ENCODE measurements around the gene PAX4. TPM values are rescaled to one million over a fixed set of nuclear protein-coding genes. Genes with fewer than 3 reads are reported as not detected.

The PAX4 gene
- total RNA-seq, 1 experiment from 2014 or later = not detected

- in situ Hi-C loops (cut with HindIII; ENCODE audit: low pct_unique_long_range_greater_than_20kb, low sequenced_read_pairs) = no loop called here
- no peak for DNase-seq (ENCODE audit: low read depth)
Observed at GRCh38 chr7:127635659-127636285, 17.8 kb upstream of the PAX4 start.

GRCh38 chr7:127632276-127632910, 14.5 kb upstream of the PAX4 start:
- in situ Hi-C loops (cut with HindIII; ENCODE audit: low pct_unique_long_range_greater_than_20kb, low sequenced_read_pairs) = no loop called here
- DNase-seq (ENCODE audit: low read depth) = no peak

- in situ Hi-C loops (cut with HindIII; ENCODE audit: low pct_unique_long_range_greater_than_20kb, low sequenced_read_pairs) = no loop called here
- DNase-seq (ENCODE audit: low read depth) = no peak
Observed at GRCh38 chr7:127629268-127629854, 11.4 kb upstream of the PAX4 start.

GRCh38 chr7:127628445-127628844, 10.5 kb upstream of the PAX4 start:
- DNase-seq (ENCODE audit: low read depth) = no peak
- in situ Hi-C loops (cut with HindIII; ENCODE audit: low pct_unique_long_range_greater_than_20kb, low sequenced_read_pairs) = no loop called here

- DNase-seq (ENCODE audit: low read depth) = no peak
- in situ Hi-C loops (cut with HindIII; ENCODE audit: low pct_unique_long_range_greater_than_20kb, low sequenced_read_pairs) = no loop called here
Observed at GRCh38 chr7:127625331-127625730, 7.4 kb upstream of the PAX4 start.

- no peak for DNase-seq (ENCODE audit: low read depth)
- in situ Hi-C loops (cut with HindIII; ENCODE audit: low pct_unique_long_range_greater_than_20kb, low sequenced_read_pairs) = no loop called here
Observed at GRCh38 chr7:127620406-127621233, 2.7 kb upstream of the PAX4 start.

- in situ Hi-C loops (cut with HindIII; ENCODE audit: low pct_unique_long_range_greater_than_20kb, low sequenced_read_pairs) = no loop called here
- no peak for DNase-seq (ENCODE audit: low read depth)
Observed at GRCh38 chr7:127619681-127620405, 1.9 kb upstream of the PAX4 start.

GRCh38 chr7:127618775-127619174, 833 bp upstream of the PAX4 start:
- in situ Hi-C loops (cut with HindIII; ENCODE audit: low pct_unique_long_range_greater_than_20kb, low sequenced_read_pairs) = no loop called here
- DNase-seq (ENCODE audit: low read depth) = no peak

- in situ Hi-C loops (cut with HindIII; ENCODE audit: low pct_unique_long_range_greater_than_20kb, low sequenced_read_pairs) = no loop called here
- DNase-seq (ENCODE audit: low read depth) = no peak
Observed at GRCh38 chr7:127616724-127617123, 1.2 kb downstream of the PAX4 start.

GRCh38 chr7:127612263-127612662, 5.7 kb downstream of the PAX4 start:
- DNase-seq (ENCODE audit: low read depth) = no peak
- in situ Hi-C loops (cut with HindIII; ENCODE audit: low pct_unique_long_range_greater_than_20kb, low sequenced_read_pairs) = no loop called here

GRCh38 chr7:127609297-127609696, 8.6 kb downstream of the PAX4 start:
- in situ Hi-C loops (cut with HindIII; ENCODE audit: low pct_unique_long_range_greater_than_20kb, low sequenced_read_pairs) = no loop called here
- no peak for DNase-seq (ENCODE audit: low read depth)

GRCh38 chr7:127608446-127608845, 9.5 kb downstream of the PAX4 start:
- no peak for DNase-seq (ENCODE audit: low read depth)
- in situ Hi-C loops (cut with HindIII; ENCODE audit: low pct_unique_long_range_greater_than_20kb, low sequenced_read_pairs) = no loop called here

GRCh38 chr7:127600885-127601284, 17.1 kb downstream of the PAX4 start:
- in situ Hi-C loops (cut with HindIII; ENCODE audit: low pct_unique_long_range_greater_than_20kb, low sequenced_read_pairs) = no loop called here
- no peak for DNase-seq (ENCODE audit: low read depth)

- in situ Hi-C loops (cut with HindIII; ENCODE audit: low pct_unique_long_range_greater_than_20kb, low sequenced_read_pairs) = no loop called here
- no peak for DNase-seq (ENCODE audit: low read depth)
Observed at GRCh38 chr7:127598318-127598717, 19.6 kb downstream of the PAX4 start.

- in situ Hi-C loops (cut with HindIII; ENCODE audit: low pct_unique_long_range_greater_than_20kb, low sequenced_read_pairs) = no loop called here
- no peak for DNase-seq (ENCODE audit: low read depth)
Observed at GRCh38 chr7:127595737-127596136, 22.2 kb downstream of the PAX4 start.

- in situ Hi-C loops (cut with HindIII; ENCODE audit: low pct_unique_long_range_greater_than_20kb, low sequenced_read_pairs) = no loop called here
- DNase-seq (ENCODE audit: low read depth) = no peak
Observed at GRCh38 chr7:127594490-127594889, 23.5 kb downstream of the PAX4 start.

- no peak for DNase-seq (ENCODE audit: low read depth)
- in situ Hi-C loops (cut with HindIII; ENCODE audit: low pct_unique_long_range_greater_than_20kb, low sequenced_read_pairs) = no loop called here
Observed at GRCh38 chr7:127592550-127592949, 25.4 kb downstream of the PAX4 start.

GRCh38 chr7:127591591-127591990, 26.4 kb downstream of the PAX4 start:
- in situ Hi-C loops (cut with HindIII; ENCODE audit: low pct_unique_long_range_greater_than_20kb, low sequenced_read_pairs) = no loop called here
- no peak for DNase-seq (ENCODE audit: low read depth)

Data from Caki2 (cell line).